Right atrium auricular region (tissue), 2 donors: ENCODE results near the gene PRIMPOL. TPM values are rescaled to one million over a fixed set of nuclear protein-coding genes. Genes with fewer than 3 reads are reported as not detected.

Experiments
- DNase-seq: peaks from one replicate; pipeline ENCODE4 v3.0.0-alpha.2; 2019; ENCODE audit warnings: low spot score
- H3K27ac ChIP-seq, 2 donors: fragments of 200-600 bp; sonication (generic); 1 replicate in 1 of 2; 2 replicates in 1 of 2; pipeline ENCODE4 v1.5.1; 2016 to 2019
- H3K27me3 ChIP-seq, 2 donors: fragments of 200-600 bp; sonication (generic); one replicate each; pipeline versions ENCODE4 v1.5.1 to v1.6.0; 2017 to 2019
- H3K36me3 ChIP-seq: fragments of 200-600 bp; sonication (generic); one replicate; pipeline ENCODE4 v1.5.1; 2016
- H3K4me1 ChIP-seq, 2 donors: fragments of 200-600 bp; sonication (generic); one replicate each; pipeline versions ENCODE4 v1.5.1 to v1.6.0; 2017 to 2019
- H3K4me3 ChIP-seq, 2 donors: fragments of 200-600 bp; sonication (generic); 1 replicate in 1 of 2; 2 replicates in 1 of 2; pipeline ENCODE4 v1.5.1; 2017 to 2019; ENCODE audit warnings: mild to moderate bottlenecking in 1 of 2, moderate library complexity in 1 of 2
- H3K9me3 ChIP-seq, 2 donors: fragments of 200-600 bp; sonication (generic); one replicate each; pipeline ENCODE4 v1.5.1; 2019
- total RNA-seq, 2 donors: library from RNA; depleted of rRNA; stranded (reverse); fragments of >200 nt; gene quantifications; one replicate each; pipeline ENCODE4 v1.1.0, GENCODE V29; 2016
- TF ChIP-seq, protein P1 (sequence below), 2 donors: fragments of 200-600 bp; sonication (generic); IDR thresholded peaks; one replicate each; pipeline ENCODE4 v1.5.1; 2019; ENCODE audit warnings: antibody characterized with exemption in 2 of 2

Gene PRIMPOL
- total RNA-seq, 2 donors from 2014 or later, result 7.1 to 15.2 TPM

DNA sequence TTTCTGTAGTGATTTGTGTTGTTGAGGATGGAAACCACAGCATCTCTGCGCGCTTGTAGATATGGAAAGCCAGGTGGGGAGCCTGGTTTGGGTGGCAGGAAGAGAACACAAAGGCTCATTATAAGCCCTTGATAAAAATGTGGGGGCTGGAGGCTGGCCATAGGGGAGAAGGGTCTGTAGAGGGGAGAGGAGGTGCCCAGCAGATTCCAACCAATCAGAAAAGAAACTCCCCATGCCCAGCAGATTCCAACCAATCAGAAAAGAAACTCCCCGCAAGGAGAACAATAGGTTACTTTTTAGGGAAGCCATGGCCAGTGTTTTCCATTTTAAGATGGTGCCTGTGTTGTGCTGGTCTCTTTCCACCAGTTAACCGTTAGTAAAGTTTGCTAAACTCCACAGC, 94.1 kb downstream of the PRIMPOL start:
- H3K4me1 ChIP-seq, result peaks cover 0 to 33% of the 10 kb centered on the region in 2 donors
- H3K27me3 ChIP-seq, result no peaks in the 10 kb centered on the region
- no peaks in the 10 kb centered on the region for H3K9me3 ChIP-seq
- DNase-seq, result no peak
- no peak overlapping the region for H3K27ac ChIP-seq
- TF ChIP-seq, protein P1, sequence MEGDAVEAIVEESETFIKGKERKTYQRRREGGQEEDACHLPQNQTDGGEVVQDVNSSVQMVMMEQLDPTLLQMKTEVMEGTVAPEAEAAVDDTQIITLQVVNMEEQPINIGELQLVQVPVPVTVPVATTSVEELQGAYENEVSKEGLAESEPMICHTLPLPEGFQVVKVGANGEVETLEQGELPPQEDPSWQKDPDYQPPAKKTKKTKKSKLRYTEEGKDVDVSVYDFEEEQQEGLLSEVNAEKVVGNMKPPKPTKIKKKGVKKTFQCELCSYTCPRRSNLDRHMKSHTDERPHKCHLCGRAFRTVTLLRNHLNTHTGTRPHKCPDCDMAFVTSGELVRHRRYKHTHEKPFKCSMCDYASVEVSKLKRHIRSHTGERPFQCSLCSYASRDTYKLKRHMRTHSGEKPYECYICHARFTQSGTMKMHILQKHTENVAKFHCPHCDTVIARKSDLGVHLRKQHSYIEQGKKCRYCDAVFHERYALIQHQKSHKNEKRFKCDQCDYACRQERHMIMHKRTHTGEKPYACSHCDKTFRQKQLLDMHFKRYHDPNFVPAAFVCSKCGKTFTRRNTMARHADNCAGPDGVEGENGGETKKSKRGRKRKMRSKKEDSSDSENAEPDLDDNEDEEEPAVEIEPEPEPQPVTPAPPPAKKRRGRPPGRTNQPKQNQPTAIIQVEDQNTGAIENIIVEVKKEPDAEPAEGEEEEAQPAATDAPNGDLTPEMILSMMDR (IDR thresholded peaks at IDR 0.05), result no peak
- H3K36me3 ChIP-seq, result no peaks in the 10 kb centered on the region
- H3K4me3 ChIP-seq, result no peak overlapping the region

DNA sequence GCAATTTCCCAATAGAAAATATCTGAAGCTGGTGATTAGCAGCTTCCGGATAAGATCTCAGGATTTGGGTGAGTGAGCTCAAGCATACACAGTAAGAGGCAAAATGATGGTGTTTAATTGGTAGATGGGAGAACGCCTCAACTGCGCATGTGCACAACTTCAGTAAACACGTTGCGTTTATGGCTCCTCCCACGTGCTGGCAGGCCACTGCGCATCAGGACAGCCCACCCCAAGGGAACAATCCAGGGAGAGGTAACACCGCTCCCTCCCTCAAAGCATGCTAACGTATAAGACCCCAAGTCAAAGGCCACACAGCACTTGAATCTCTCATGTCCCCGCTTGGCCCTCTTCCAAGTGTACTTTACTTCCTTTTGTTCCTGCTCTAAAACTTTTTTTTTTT, 94.7 kb downstream of the PRIMPOL start:
- TF ChIP-seq, protein P1 (IDR thresholded peaks at IDR 0.05), result no peak

More for the DNA sequence above, 94.7 kb downstream of the PRIMPOL start:
- DNase-seq, result no peak
- H3K9me3 ChIP-seq, result no peaks in the 10 kb centered on the region
- no peak overlapping the region for H3K4me3 ChIP-seq
- H3K4me1 ChIP-seq, result peaks cover 0 to 38% of the 10 kb centered on the region in 2 donors
- no peaks in the 10 kb centered on the region for H3K27me3 ChIP-seq
- no peak overlapping the region for H3K27ac ChIP-seq
- H3K36me3 ChIP-seq, result no peaks in the 10 kb centered on the region

Other genes with a start within 250 kb of the PRIMPOL start
- 10 to 100 TPM; 17.7 to 24.5 TPM for gene IRF2, start 175.2 kb upstream of the PRIMPOL start, total RNA-seq
- gene CASP3, start 291 bp upstream of the PRIMPOL start, total RNA-seq, result 10 to 100 TPM; 10.3 to 12.1 TPM
- gene CENPU, start 84.4 kb downstream of the PRIMPOL start, total RNA-seq, result 1 to 10 TPM in 1 of 2 donors, under 1 TPM in 1; 0.85 to 1.1 TPM
- 100 to 1,000 TPM; 144 to 156 TPM for gene ACSL1, start 176.2 kb downstream of the PRIMPOL start, total RNA-seq